WTC11 (cell line): Measurements from ENCODE around the gene RAP1GDS1. TPM values are rescaled to one million over a fixed set of nuclear protein-coding genes. Genes with fewer than 3 reads are reported as not detected.

ENCODE experiments used
- ATAC-seq: fragments of 200-7000 bp; cut with Tn5 transposase; 2 replicates; pipeline ENCODE4 v1.10.0; 2021; ENCODE audit warnings: mild to moderate bottlenecking, moderate library complexity
- CTCF ChIA-PET: fragments of 300-600 bp; sonication (Branson Sonifier 250); formaldehyde crosslinking; loops from one replicate; lab custom pipeline; 2021; ENCODE audit warnings: antibody characterized with exemption; lab: Charles Lee
- POLR2A ChIA-PET: fragments of 350-600 bp; sonication (Branson Sonifier 250); formaldehyde crosslinking; loops from one replicate; lab custom pipeline; 2021; ENCODE audit warnings: antibody characterized with exemption; lab: Charles Lee
- DNase-seq: peaks from one replicate; pipeline ENCODE4 v3.0.0; 2021; ENCODE audit warnings: low spot score
- H3K27ac Mint-ChIP-seq: 2 replicates; pipeline ENCODE4 v1.8.0; 2021; ENCODE audit warnings: mixed read lengths
- H3K27me3 Mint-ChIP-seq: 2 replicates; pipeline ENCODE4 v1.8.0; 2021; ENCODE audit warnings: low read depth, mild to moderate bottlenecking, moderate library complexity, mixed read lengths
- H3K36me3 Mint-ChIP-seq: 2 replicates; pipeline ENCODE4 v1.8.0; 2021; ENCODE audit warnings: mixed read lengths
- H3K4me1 Mint-ChIP-seq: 2 replicates; pipeline ENCODE4 v1.8.0; 2022; ENCODE audit warnings: mixed read lengths
- H3K4me3 Mint-ChIP-seq: 2 replicates; pipeline ENCODE4 v1.8.0; 2021; ENCODE audit warnings: mild to moderate bottlenecking, moderate library complexity, mixed read lengths
- H3K9me3 Mint-ChIP-seq: 2 replicates; pipeline ENCODE4 v1.8.0; 2021; ENCODE audit warnings: mixed read lengths
- ATF6 ChIP-seq: sonication (generic); formaldehyde crosslinking; IDR thresholded peaks from 2 replicates; pipeline ENCODE4 v1.8.1; 2023; ENCODE audit warnings: mild to moderate bottlenecking, missing genetic modification reagents
- CDX4 ChIP-seq: fragments of 250-450 bp; sonication (Bioruptor Pico); IDR thresholded peaks from 2 replicates; pipeline ENCODE4 v1.9.0; 2021; ENCODE audit warnings: moderate library complexity, mild to moderate bottlenecking, inconsistent platforms, borderline replicate concordance
- CREB1 ChIP-seq: sonication (generic); formaldehyde crosslinking; IDR thresholded peaks from 2 replicates; pipeline ENCODE4 v1.8.0; 2023; ENCODE audit warnings: mild to moderate bottlenecking, missing genetic modification reagents
- E2F1 ChIP-seq: sonication (generic); formaldehyde crosslinking; IDR thresholded peaks from 2 replicates; pipeline ENCODE4 v1.8.0; 2022; ENCODE audit warnings: mild to moderate bottlenecking, missing genetic modification reagents
- ETV6 ChIP-seq: sonication (generic); formaldehyde crosslinking; IDR thresholded peaks from 2 replicates; pipeline ENCODE4 v1.8.1; 2022; ENCODE audit warnings: mild to moderate bottlenecking, missing genetic modification reagents
- GRHL2 ChIP-seq: fragments of 250-450 bp; sonication (Bioruptor Pico); IDR thresholded peaks from 2 replicates; pipeline ENCODE4 v1.8.0; 2022; ENCODE audit warnings: mild to moderate bottlenecking, moderate library complexity; ENCODE audit not compliant: insufficient replicate concordance, severe bottlenecking
- IRF1 ChIP-seq: sonication (generic); formaldehyde crosslinking; IDR thresholded peaks from 2 replicates; pipeline ENCODE4 v1.8.0; 2023; ENCODE audit warnings: missing genetic modification reagents
- JUN ChIP-seq: sonication (generic); formaldehyde crosslinking; IDR thresholded peaks from 2 replicates; pipeline ENCODE4 v1.8.0; 2023; ENCODE audit warnings: mild to moderate bottlenecking, missing genetic modification reagents
- MLX ChIP-seq: sonication (generic); formaldehyde crosslinking; IDR thresholded peaks from 2 replicates; pipeline ENCODE4 v1.8.1; 2023; ENCODE audit warnings: mild to moderate bottlenecking, missing genetic modification reagents, moderate library complexity
- NFATC4 ChIP-seq: fragments of 250-450 bp; sonication (Bioruptor Pico); IDR thresholded peaks from 2 replicates; pipeline ENCODE4 v1.9.0; 2021; ENCODE audit warnings: mild to moderate bottlenecking
- PRDM15 ChIP-seq: sonication (generic); formaldehyde crosslinking; IDR thresholded peaks from 2 replicates; pipeline ENCODE4 v1.8.0; 2022; ENCODE audit warnings: missing genetic modification reagents
- SMAD4 ChIP-seq: sonication (generic); formaldehyde crosslinking; IDR thresholded peaks from 2 replicates; pipeline ENCODE4 v1.8.0; 2022; ENCODE audit warnings: mild to moderate bottlenecking, missing genetic modification reagents
- TCF7 ChIP-seq: sonication (generic); formaldehyde crosslinking; IDR thresholded peaks from 2 replicates; pipeline ENCODE4 v1.8.0; 2022; ENCODE audit warnings: mild to moderate bottlenecking, low read depth, missing genetic modification reagents, moderate library complexity
- TEAD4 ChIP-seq: sonication (generic); formaldehyde crosslinking; IDR thresholded peaks from 2 replicates; pipeline ENCODE4 v1.8.0; 2022; ENCODE audit warnings: mild to moderate bottlenecking, missing genetic modification reagents
- ZMAT4 ChIP-seq: fragments of 250-450 bp; sonication (Bioruptor Pico); IDR thresholded peaks from 2 replicates; pipeline ENCODE4 v1.9.0; 2021; ENCODE audit warnings: mild to moderate bottlenecking
- ZNF121 ChIP-seq: sonication (generic); formaldehyde crosslinking; IDR thresholded peaks from 2 replicates; pipeline ENCODE4 v1.8.0; 2023; ENCODE audit warnings: missing genetic modification reagents
- ZNF138 ChIP-seq: sonication (generic); formaldehyde crosslinking; conservative IDR thresholded peaks from 2 replicates; pipeline ENCODE4 v1.8.1; 2022; ENCODE audit warnings: mild to moderate bottlenecking, moderate library complexity, missing genetic modification reagents
- ZNF263 ChIP-seq: sonication (generic); formaldehyde crosslinking; IDR thresholded peaks from 2 replicates; pipeline ENCODE4 v1.8.1; 2022; ENCODE audit warnings: low read depth, mild to moderate bottlenecking, moderate library complexity, missing genetic modification reagents
- ZNF317 ChIP-seq: sonication (generic); formaldehyde crosslinking; IDR thresholded peaks from 2 replicates; pipeline ENCODE4 v1.8.1; 2023; ENCODE audit warnings: low read depth, mild to moderate bottlenecking, moderate library complexity, missing genetic modification reagents, borderline replicate concordance
- ZNF425 ChIP-seq: fragments of 250-450 bp; sonication (Bioruptor Pico); conservative IDR thresholded peaks from 2 replicates; pipeline ENCODE4 v1.9.0; 2021; ENCODE audit warnings: mild to moderate bottlenecking
- total RNA-seq: library from RNA; stranded (reverse); gene quantifications from 3 replicates; pipeline ENCODE4 v1.2.3, GENCODE V29; 2021

Gene RAP1GDS1
- total RNA-seq, 1 experiment from 2014 or later: 29.9 TPM

GRCh38 chr4:98242063-98242462 lies 19.1 kb upstream of the RAP1GDS1 start:
- H3K4me3 Mint-ChIP-seq: no peak overlapping the region
- H3K27ac Mint-ChIP-seq: no peak overlapping the region
- H3K36me3 Mint-ChIP-seq: no peaks in the 10 kb centered on the region
- no peaks in the 10 kb centered on the region for H3K27me3 Mint-ChIP-seq
- ChIA-PET CTCF (no interaction called here), POLR2A (interaction anchor here (1.0 kb wide), 1 partner anchor 19 kb away, joined by 4 read pairs; the partner anchor contains the start of gene RAP1GDS1)
- TF ChIP-seq ZMAT4 (CRISPR knock-in tag) (no peak), ETV6 (CRISPR knock-in tag) (no peak), TEAD4 (CRISPR knock-in tag) (no peak), E2F1 (no peak), IRF1 (CRISPR knock-in tag) (no peak), ZNF138 (CRISPR knock-in tag) (no peak), ZNF317 (CRISPR knock-in tag) (no peak), TCF7 (no peak), GRHL2 (CRISPR knock-in tag) (no peak), CREB1 (CRISPR knock-in tag) (no peak), ZNF263 (CRISPR knock-in tag) (no peak), MLX (CRISPR knock-in tag) (no peak), SMAD4 (no peak), ATF6 (CRISPR knock-in tag) (no peak), JUN (CRISPR knock-in tag) (no peak), ZNF425 (no peak), ZNF121 (CRISPR knock-in tag) (no peak), CDX4 (CRISPR knock-in tag) (no peak), PRDM15 (no peak), NFATC4 (no peak)
- ATAC-seq (no peak), DNase-seq (no peak)
- H3K9me3 Mint-ChIP-seq: no peaks in the 10 kb centered on the region
- H3K4me1 Mint-ChIP-seq: peaks cover 15% of the 10 kb centered on the region
